ENCODE results near the gene GTPBP3. TPM values are rescaled to one million over a fixed set of nuclear protein-coding genes. Genes with fewer than 3 reads are reported as not detected.

The GTPBP3 gene
- total and polyA plus RNA-seq, 2 of the 13 experiments (the other 11 are each of a cell fraction or from before 2014, with no cell fraction given): 17.5 to 30.0 TPM

- TF ChIP-seq ERF (CRISPR knock-in tag; IDR thresholded peaks at IDR 0.05) (peak; percentile 83; the same call in 1 of the 2 replicates), MAFG (CRISPR knock-in tag; IDR thresholded peaks at IDR 0.05) (no peak), ZNF784 (CRISPR knock-in tag; IDR thresholded peaks at IDR 0.05; ENCODE audit: borderline replicate concordance) (no peak), HIC2 (CRISPR knock-in tag; IDR thresholded peaks at IDR 0.05; ENCODE audit: low read depth) (peak; percentile 73; the same call in 1 of the 2 replicates), ZBTB20 (CRISPR knock-in tag; IDR thresholded peaks at IDR 0.05; ENCODE audit: borderline replicate concordance, low read depth) (peak; percentile 64; the same call in 1 of the 2 replicates), ZNF256 (CRISPR knock-in tag; conservative IDR thresholded peaks at IDR 0.05) (no peak), TOPORS (CRISPR knock-in tag; IDR thresholded peaks at IDR 0.05) (no peak), NR3C1 (CRISPR knock-in tag; IDR thresholded peaks at IDR 0.05) (no peak), HOMEZ (CRISPR knock-in tag; IDR thresholded peaks at IDR 0.05; ENCODE audit: low read depth) (no peak), ATF6 (CRISPR knock-in tag; conservative IDR thresholded peaks at IDR 0.05) (no peak), NFYB (CRISPR knock-in tag; IDR thresholded peaks at IDR 0.05) (no peak), SP5 (CRISPR knock-in tag; IDR thresholded peaks at IDR 0.05; ENCODE audit: borderline replicate concordance, low read depth) (no peak), ASH2L (IDR thresholded peaks at IDR 0.05; ENCODE audit: insufficient read length, low read depth, low read length) (peak; percentile 47), MBD4 (IDR thresholded peaks at IDR 0.05; ENCODE audit: borderline replicate concordance, low read length) (no peak), CBX5 (CRISPR knock-in tag; IDR thresholded peaks at IDR 0.05; ENCODE audit: borderline replicate concordance) (no peak), PBX2 (CRISPR knock-in tag; IDR thresholded peaks at IDR 0.05) (no peak), ATF2 (CRISPR knock-in tag; IDR thresholded peaks at IDR 0.05) (no peak)
These were observed 3.6 kb downstream of the GTPBP3 start (continued) for GRCh38 chr19:17340871-17341357.
